Measurements from ENCODE around the gene ALMS1. TPM values are rescaled to one million over a fixed set of nuclear protein-coding genes. Genes with fewer than 3 reads are reported as not detected.

Gene ALMS1
- total and polyA plus RNA-seq, 2 donors (not counting 3 experiments of a cell fraction or from before 2014, with no cell fraction given), result 5.7 to 15.4 TPM

GRCh38 chr2:73366060-73366459 lies 19.6 kb upstream of the ALMS1 start:
- TF ChIP-seq JUN (IDR thresholded peaks at IDR 0.05; ENCODE audit: borderline replicate concordance, insufficient read depth, insufficient read length, low read depth), result no peak
- TF ChIP-seq MYC (IDR thresholded peaks at IDR 0.05; ENCODE audit: low read depth, low read length), result no peak
- no peak for TF ChIP-seq MAX (IDR thresholded peaks at IDR 0.05; ENCODE audit: insufficient read depth, insufficient read length)
- TF ChIP-seq FOS (IDR thresholded peaks at IDR 0.05; ENCODE audit: borderline replicate concordance, insufficient read depth, low read length), result no peak
- TF ChIP-seq, protein P1, sequence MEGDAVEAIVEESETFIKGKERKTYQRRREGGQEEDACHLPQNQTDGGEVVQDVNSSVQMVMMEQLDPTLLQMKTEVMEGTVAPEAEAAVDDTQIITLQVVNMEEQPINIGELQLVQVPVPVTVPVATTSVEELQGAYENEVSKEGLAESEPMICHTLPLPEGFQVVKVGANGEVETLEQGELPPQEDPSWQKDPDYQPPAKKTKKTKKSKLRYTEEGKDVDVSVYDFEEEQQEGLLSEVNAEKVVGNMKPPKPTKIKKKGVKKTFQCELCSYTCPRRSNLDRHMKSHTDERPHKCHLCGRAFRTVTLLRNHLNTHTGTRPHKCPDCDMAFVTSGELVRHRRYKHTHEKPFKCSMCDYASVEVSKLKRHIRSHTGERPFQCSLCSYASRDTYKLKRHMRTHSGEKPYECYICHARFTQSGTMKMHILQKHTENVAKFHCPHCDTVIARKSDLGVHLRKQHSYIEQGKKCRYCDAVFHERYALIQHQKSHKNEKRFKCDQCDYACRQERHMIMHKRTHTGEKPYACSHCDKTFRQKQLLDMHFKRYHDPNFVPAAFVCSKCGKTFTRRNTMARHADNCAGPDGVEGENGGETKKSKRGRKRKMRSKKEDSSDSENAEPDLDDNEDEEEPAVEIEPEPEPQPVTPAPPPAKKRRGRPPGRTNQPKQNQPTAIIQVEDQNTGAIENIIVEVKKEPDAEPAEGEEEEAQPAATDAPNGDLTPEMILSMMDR (IDR thresholded peaks at IDR 0.05; ENCODE audit: extremely low read depth in 1 of 2, insufficient read depth in 1 of 2, low read depth in 1 of 2, low read length in 2 of 2), result no peak
- TF ChIP-seq EZH2 (IDR thresholded peaks at IDR 0.05; ENCODE audit: borderline replicate concordance, low read depth, low read length, severe bottlenecking), result no peak
- no peak for TF ChIP-seq POLR2A (IDR thresholded peaks at IDR 0.05; ENCODE audit: low read depth, low read length)
- no peak for TF ChIP-seq GATA2 (IDR thresholded peaks at IDR 0.05; ENCODE audit: insufficient read depth, insufficient read length, low read depth, low read length)
- TF ChIP-seq POLR2AphosphoS5 (IDR thresholded peaks at IDR 0.05; ENCODE audit: insufficient read depth, low read depth, low read length), result no peak
- Histone ChIP-seq H3K4me1 (ENCODE audit: control insufficient read depth, extremely low read depth, insufficient read depth, low read length) (no peaks in the 10 kb centered on the region), H3K27ac (ENCODE audit: insufficient read depth, low read depth, low read length) (no peak overlapping the region), H3K79me2 (ENCODE audit: control insufficient read depth, insufficient read depth, low read length) (no peaks in the 10 kb centered on the region), H3K36me3 (ENCODE audit: control insufficient read depth in 2 of 2, extremely low read depth in 1 of 2, insufficient read depth in 2 of 2, low read length in 2 of 2) (no peaks in the 10 kb centered on the region), H3K9me3 (replicated peaks; ENCODE audit: control insufficient read depth, insufficient read depth, low read length) (no peaks in the 10 kb centered on the region), H4K20me1 (replicated peaks; ENCODE audit: control insufficient read depth, extremely low read depth, insufficient read depth, low read length) (no peaks in the 10 kb centered on the region), H3K4me2 (ENCODE audit: insufficient read depth, low read length) (no peak overlapping the region), H3K27me3 (ENCODE audit: control insufficient read depth in 2 of 2, insufficient read depth in 2 of 2, low read length in 2 of 2) (peaks cover 11 to 13% of the 10 kb centered on the region in 2 experiments), H3K9ac (replicated peaks; ENCODE audit: extremely low read depth, insufficient read depth, low read length) (no peak overlapping the region), H3K9me1 (replicated peaks; ENCODE audit: control insufficient read depth, extremely low read depth, insufficient read depth, low read length) (no peaks in the 10 kb centered on the region), H2AFZ (ENCODE audit: low read depth, low read length) (no peak overlapping the region), H3K4me3 (replicated peaks in 1 of 3; ENCODE audit: insufficient read depth in 1 of 3, low read depth in 1 of 3, low read length in 3 of 3) (no peak overlapping the region)
- intact Hi-C loops (cut with micrococcal nuclease) (no loop called here), dilution Hi-C loops (cut with MboI; ENCODE audit: extremely low pct_ligation_motif_present, low sequenced_read_pairs) (no loop called here)
- ChIA-PET CTCF (no interaction called here), POLR2A (no interaction called here)
- BruUV-seq (replicated peaks), result no TSS peak
- DNase-seq (ENCODE audit: low read depth, low spot score) (no peak), FAIRE-seq (no peak)
